ENCODE results near the gene CLCNKB. TPM values are rescaled to one million over a fixed set of nuclear protein-coding genes. Genes with fewer than 3 reads are reported as not detected.

CLCNKB gene
- total RNA-seq, 1 experiment from 2014 or later: not detected

Other genes starting within 250 kb of the CLCNKB start
- 4.0 and 5.1 TPM in 2 replicates for gene UQCRHL, start 236.1 kb upstream of the CLCNKB start, total RNA-seq (2014; rRNA removed; shearing (Covaris generic); ENCODE audit: low replicate concordance)
- gene SPEN, start 196.1 kb upstream of the CLCNKB start, total RNA-seq (2014; rRNA removed; shearing (Covaris generic); ENCODE audit: low replicate concordance): 6.9 and 9.3 TPM in 2 replicates
- 20.5 and 26.5 TPM in 2 replicates for gene ZBTB17, start 67.7 kb upstream of the CLCNKB start, total RNA-seq (2014; rRNA removed; shearing (Covaris generic); ENCODE audit: low replicate concordance)
- gene SRARP, start 39.5 kb upstream of the CLCNKB start, total RNA-seq (2014; rRNA removed; shearing (Covaris generic); ENCODE audit: low replicate concordance): not detected in 2 replicates
- gene HSPB7, start 25.7 kb upstream of the CLCNKB start, total RNA-seq (2014; rRNA removed; shearing (Covaris generic); ENCODE audit: low replicate concordance): not detected in 2 replicates
- gene CLCNKA, start 21.7 kb upstream of the CLCNKB start, total RNA-seq (2014; rRNA removed; shearing (Covaris generic); ENCODE audit: low replicate concordance): not detected in 2 replicates
- gene FAM131C, start 29.9 kb downstream of the CLCNKB start, total RNA-seq (2014; rRNA removed; shearing (Covaris generic); ENCODE audit: low replicate concordance): 2.1 and 2.4 TPM in 2 replicates
- 64.0 and 81.3 TPM in 2 replicates for gene EPHA2, start 112.3 kb downstream of the CLCNKB start, total RNA-seq (2014; rRNA removed; shearing (Covaris generic); ENCODE audit: low replicate concordance)
- gene ARHGEF19, start 168.9 kb downstream of the CLCNKB start, total RNA-seq (2014; rRNA removed; shearing (Covaris generic); ENCODE audit: low replicate concordance): 26.2 and 26.4 TPM in 2 replicates
- 6.4 and 7.3 TPM in 2 replicates for gene CPLANE2, start 193.4 kb downstream of the CLCNKB start, total RNA-seq (2014; rRNA removed; shearing (Covaris generic); ENCODE audit: low replicate concordance)